SU-DHL-6 (cell line): ENCODE data around the gene ERMP1.

Source experiments
- H2AFZ ChIP-seq: fragments of 200-600 bp; sonication (generic); 2 replicates; pipeline ENCODE4 v1.6.1; 2014; ENCODE audit warnings: low read depth, mild to moderate bottlenecking, moderate library complexity, mixed read lengths, antibody characterized with exemption, low read length; ENCODE audit not compliant: severe bottlenecking
- H3F3A ChIP-seq: fragments of 200-600 bp; shearing (Covaris generic); 2 replicates; pipeline ENCODE4 v1.6.0; 2016; ENCODE audit warnings: antibody characterized with exemption, mild to moderate bottlenecking; ENCODE audit not compliant: insufficient read depth
- H3K27ac ChIP-seq: fragments of 200-600 bp; sonication (generic); 2 replicates; pipeline ENCODE4 v1.5.1; 2016; ENCODE audit warnings: low read depth, mild to moderate bottlenecking, low read length, moderate library complexity, mixed read lengths
- H3K27me3 ChIP-seq: fragments of 200-600 bp; sonication (generic), shearing (Covaris generic); 2 replicates; pipeline ENCODE4 v1.6.0; 2014; ENCODE audit warnings: mild to moderate bottlenecking, low read length
- H3K36me3 ChIP-seq: fragments of 200-600 bp; sonication (generic); 2 replicates; pipeline ENCODE4 v1.6.1; 2014; ENCODE audit warnings: mild to moderate bottlenecking, low read length, mixed read lengths
- H3K4me2 ChIP-seq: fragments of 300-600, 200-600 bp; shearing (Covaris generic), sonication (generic); 2 replicates; pipeline ENCODE4 v1.6.0; 2014; ENCODE audit warnings: low read length, low read depth, mild to moderate bottlenecking; ENCODE audit not compliant: poor library complexity, severe bottlenecking
- H3K4me3 ChIP-seq: fragments of 200-600 bp; sonication (generic); 2 replicates; pipeline ENCODE4 v1.5.1; 2014; ENCODE audit warnings: antibody characterized with exemption, low read length, mild to moderate bottlenecking, mixed read lengths; ENCODE audit not compliant: insufficient read depth, poor library complexity, severe bottlenecking
- H3K79me2 ChIP-seq: fragments of 200-600 bp; sonication (generic); 2 replicates; pipeline ENCODE4 v1.6.1; 2014; ENCODE audit warnings: mild to moderate bottlenecking, low read length, moderate library complexity; ENCODE audit not compliant: insufficient read depth
- H3K9ac ChIP-seq: fragments of 200-600 bp; sonication (generic); 2 replicates; pipeline ENCODE4 v1.7.0; 2014; ENCODE audit warnings: mild to moderate bottlenecking, low read length
- H3K9me2 ChIP-seq: fragments of 200-600 bp; sonication (generic); replicated peaks from 2 replicates; pipeline ENCODE4 v1.6.1; 2014; ENCODE audit warnings: low read length; ENCODE audit not compliant: insufficient read depth
- H3K9me3 ChIP-seq: fragments of 200-600 bp; sonication (generic); 2 replicates; pipeline ENCODE4 v1.6.1; 2014; ENCODE audit warnings: low read length, mixed read lengths; ENCODE audit not compliant: insufficient read depth
- H4K20me1 ChIP-seq: fragments of 200-600 bp; sonication (generic); 2 replicates; pipeline ENCODE4 v1.6.1; 2014; ENCODE audit warnings: low read depth, mild to moderate bottlenecking, antibody characterized with exemption, low read length, moderate library complexity, mixed read lengths
- CTCF ChIP-seq: fragments of 200-600 bp; sonication (generic); IDR thresholded peaks from one replicate; pipeline ENCODE4 v1.5.1; 2017; ENCODE audit warnings: antibody characterized with exemption, mild to moderate bottlenecking, low read length, moderate library complexity; ENCODE audit not compliant: insufficient read depth, poor library complexity, severe bottlenecking
- EZH2phosphoT487 ChIP-seq: fragments of 200-600 bp; sonication (generic), shearing (Covaris generic); conservative IDR thresholded peaks from 2 replicates; pipeline ENCODE4 v1.6.1; 2018; ENCODE audit warnings: mild to moderate bottlenecking, antibody characterized with exemption, low read length, moderate library complexity, mixed read lengths

ERMP1 gene

GRCh38 chr9:5832071-5832537, 813 bp downstream of the ERMP1 start:
- Histone ChIP-seq H2AFZ (peak overlapping the region; percentile 81), H3K79me2 (peaks cover 24% of the 10 kb centered on the region), H4K20me1 (no peaks in the 10 kb centered on the region), H3K9ac (peak overlapping the region; percentile 65), H3K9me3 (0 out of 2 replicates have a peak, but pooled peaks cover 3% of the 10 kb centered on the region), H3K27ac (peak overlapping the region; percentile 81), H3K4me2 (peak overlapping the region; percentile 71), H3K36me3 (peaks cover 14% of the 10 kb centered on the region), H3K27me3 (no peaks in the 10 kb centered on the region), H3K4me3 (peak overlapping the region; percentile 69), H3K9me2 (no peaks in the 10 kb centered on the region), H3F3A (peaks cover 6% of the 10 kb centered on the region; the same call in 1 of the 2 replicates)
- TF ChIP-seq CTCF (no peak), EZH2phosphoT487 (no peak)

- Histone ChIP-seq H3K9me3 (no peaks in the 10 kb centered on the region), H3K27ac (no peak overlapping the region), H3K4me3 (no peak overlapping the region), H3F3A (0 out of 2 replicates have a peak, but pooled peaks cover 6% of the 10 kb centered on the region), H2AFZ (no peak overlapping the region), H3K36me3 (peaks cover 32% of the 10 kb centered on the region), H3K4me2 (no peak overlapping the region), H4K20me1 (no peaks in the 10 kb centered on the region), H3K27me3 (no peaks in the 10 kb centered on the region), H3K9ac (no peak overlapping the region), H3K9me2 (no peaks in the 10 kb centered on the region), H3K79me2 (peaks cover 10% of the 10 kb centered on the region)
- no peak for TF ChIP-seq EZH2phosphoT487
These were observed 6.9 kb downstream of the ERMP1 start for GRCh38 chr9:5825895-5826622.

GRCh38 chr9:5825223-5825622, 7.7 kb downstream of the ERMP1 start:
- H3K4me3 ChIP-seq = no peak overlapping the region
- no peak overlapping the region for H3K4me2 ChIP-seq
- H3K9ac ChIP-seq = no peak overlapping the region
- TF ChIP-seq CTCF (no peak), EZH2phosphoT487 (no peak)
- 0 out of 2 replicates have a peak, but pooled peaks cover 6% of the 10 kb centered on the region for H3F3A ChIP-seq
- H3K9me3 ChIP-seq = no peaks in the 10 kb centered on the region
- no peaks in the 10 kb centered on the region for H4K20me1 ChIP-seq
- H3K9me2 ChIP-seq = no peaks in the 10 kb centered on the region
- peaks cover 28% of the 10 kb centered on the region for H3K36me3 ChIP-seq
- H3K27ac ChIP-seq = no peak overlapping the region
- peaks cover 4% of the 10 kb centered on the region; the same call in 1 of the 2 replicates for H3K79me2 ChIP-seq
- H2AFZ ChIP-seq = no peak overlapping the region
- H3K27me3 ChIP-seq = no peaks in the 10 kb centered on the region

- Histone ChIP-seq H3K27me3 (no peaks in the 10 kb centered on the region), H3K4me3 (no peak overlapping the region), H3K9me2 (no peaks in the 10 kb centered on the region), H3F3A (no peaks in the 10 kb centered on the region), H3K79me2 (no peaks in the 10 kb centered on the region), H4K20me1 (no peaks in the 10 kb centered on the region), H2AFZ (no peak overlapping the region), H3K27ac (no peak overlapping the region), H3K9ac (no peak overlapping the region), H3K9me3 (no peaks in the 10 kb centered on the region), H3K4me2 (no peak overlapping the region), H3K36me3 (peaks cover 22% of the 10 kb centered on the region; the same call in 1 of the 2 replicates)
- TF ChIP-seq CTCF (no peak), EZH2phosphoT487 (no peak)
These were observed 12.5 kb downstream of the ERMP1 start for GRCh38 chr9:5820425-5820824.
